HEK293T (cell line): ENCODE data around the gene USPL1.

Experiments used
- ARNT ChIP-seq: fragments of 450-650 bp; IDR thresholded peaks from 2 replicates; pipeline ENCODE4 v1.6.1; 2017; ENCODE audit warnings: mild to moderate bottlenecking
- BHLHE40 ChIP-seq: fragments of 450-650 bp; IDR thresholded peaks from 2 replicates; pipeline ENCODE4 v1.6.1; 2016; ENCODE audit warnings: mild to moderate bottlenecking, moderate library complexity, borderline replicate concordance
- FOXA1 ChIP-seq: fragments of 450-650 bp; IDR thresholded peaks from 2 replicates; pipeline ENCODE4 v1.6.1; 2016; ENCODE audit warnings: mild to moderate bottlenecking
- HDGF ChIP-seq: fragments of 450-650 bp; IDR thresholded peaks from 2 replicates; pipeline ENCODE4 v1.6.1; 2017; ENCODE audit warnings: antibody characterized with exemption, borderline replicate concordance
- LEF1 ChIP-seq: fragments of 450-650 bp; IDR thresholded peaks from 2 replicates; pipeline ENCODE4 v1.6.1; 2017; ENCODE audit warnings: mild to moderate bottlenecking, borderline replicate concordance
- NFRKB ChIP-seq: fragments of 450-650 bp; IDR thresholded peaks from 2 replicates; pipeline ENCODE4 v1.6.1; 2016; ENCODE audit warnings: mild to moderate bottlenecking, moderate library complexity
- SP1 ChIP-seq: fragments of 450-650 bp; IDR thresholded peaks from 2 replicates; pipeline ENCODE4 v1.6.1; 2017

DNA sequence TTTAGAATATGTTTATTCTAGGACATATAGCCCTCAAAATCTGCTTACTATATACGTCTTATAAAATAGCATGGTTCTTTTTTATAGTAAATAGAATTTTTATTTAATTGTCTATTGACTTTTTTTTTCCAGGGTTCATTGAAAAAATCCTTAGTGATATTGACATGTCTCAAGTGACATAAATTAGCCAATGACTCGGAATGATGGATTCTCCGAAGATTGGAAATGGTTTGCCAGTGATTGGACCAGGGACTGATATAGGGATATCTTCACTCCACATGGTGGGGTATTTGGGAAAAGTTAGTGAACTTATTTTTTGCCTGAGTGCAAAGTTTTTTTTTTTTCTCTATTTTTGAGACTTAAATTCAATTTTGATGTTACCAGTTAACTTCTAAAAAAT lies 3.2 kb downstream of the USPL1 start:
- no peak for TF ChIP-seq SP1
- no peak for TF ChIP-seq NFRKB
- TF ChIP-seq HDGF = no peak
- no peak for TF ChIP-seq ARNT
- TF ChIP-seq LEF1 = no peak
- TF ChIP-seq BHLHE40 = no peak
- TF ChIP-seq FOXA1 = no peak
